Cardiac muscle cell (in vitro differentiated cells and primary cell): ENCODE measurements around the gene ZDHHC18. TPM values are rescaled to one million over a fixed set of nuclear protein-coding genes. Genes with fewer than 3 reads are reported as not detected.
"Not testable (repeated sequence)": the region's sequence is repeated elsewhere in the genome, so short reads cannot be mapped to it uniquely, and the experiment has no call there.

Experiments
- DNase-seq, 2 donors: peaks; one replicate each; pipeline versions ENCODE4 v3.0.0 to v3.0.0-alpha.2; 2010 to 2017; ENCODE audit warnings: low read depth in 1 of 2, low spot score in 1 of 2
- H3K27ac ChIP-seq: fragments of 200-600 bp; sonication (generic); 2 replicates; pipeline ENCODE4 v1.5.1; 2016
- H3K27me3 ChIP-seq: fragments of 200-600 bp; sonication (generic); 2 replicates; pipeline ENCODE4 v1.6.0; 2016; ENCODE audit warnings: control low read depth
- H3K36me3 ChIP-seq: fragments of 200-600 bp; sonication (generic); 2 replicates; pipeline ENCODE4 v1.5.1; 2016; ENCODE audit warnings: control low read depth
- H3K4me1 ChIP-seq: fragments of 200-600 bp; sonication (generic); 2 replicates; pipeline ENCODE4 v1.8.1; 2017; ENCODE audit warnings: low read depth, mild to moderate bottlenecking, mixed run types
- H3K4me3 ChIP-seq: fragments of 200-600 bp; sonication (generic); 2 replicates; pipeline ENCODE4 v1.5.1; 2016; ENCODE audit warnings: mild to moderate bottlenecking
- H3K9me3 ChIP-seq: fragments of 200-600 bp; sonication (generic); 2 replicates; pipeline ENCODE4 v1.5.1; 2017; ENCODE audit warnings: low read depth, mild to moderate bottlenecking, control low read depth
- polyA plus RNA-seq: library from polyadenylated mRNA; unstranded; fragments of >200 nt; fragmentation: Nextera tagmentation; extraction: Ambion mirVana; gene quantifications from 2 replicates; pipeline ENCODE4 v1.2.1, GENCODE V29; 2016
- total RNA-seq: library from RNA; depleted of rRNA; stranded (reverse); fragments of >200 nt; gene quantifications from 2 replicates; pipeline ENCODE4 v1.2.3, GENCODE V29; 2016
- TF ChIP-seq, protein P1 (sequence below): IDR thresholded peaks from 2 replicates; pipeline ENCODE4 v1.5.1; 2012; ENCODE audit warnings: low read depth, mild to moderate bottlenecking, low read length

ZDHHC18 gene
- total and polyA plus RNA-seq, 2 experiments from 2014 or later: 16.1 to 16.6 TPM

DNA sequence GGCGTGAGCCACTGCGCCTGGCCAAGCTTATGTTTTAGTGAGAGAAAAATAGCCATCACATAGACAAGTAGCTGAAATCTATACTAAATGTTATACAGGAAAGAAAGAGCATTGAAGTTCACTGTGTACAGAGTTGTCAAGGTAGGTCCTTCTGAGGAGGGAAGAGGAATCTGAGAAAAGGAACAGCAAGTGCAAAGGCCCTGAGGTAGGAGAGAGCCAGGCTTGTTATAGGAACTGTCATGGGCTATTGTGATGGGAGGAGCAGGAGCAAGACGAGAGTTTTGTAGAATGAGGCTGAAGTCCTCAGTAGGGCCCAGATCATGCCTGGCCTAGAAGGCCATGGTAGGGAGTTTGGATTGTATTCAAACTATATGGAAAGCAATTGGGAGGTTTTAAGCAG, 4.6 kb downstream of the ZDHHC18 start:
- DNase-seq: no peak
- no peak overlapping the region for H3K27ac ChIP-seq
- TF ChIP-seq, protein P1, sequence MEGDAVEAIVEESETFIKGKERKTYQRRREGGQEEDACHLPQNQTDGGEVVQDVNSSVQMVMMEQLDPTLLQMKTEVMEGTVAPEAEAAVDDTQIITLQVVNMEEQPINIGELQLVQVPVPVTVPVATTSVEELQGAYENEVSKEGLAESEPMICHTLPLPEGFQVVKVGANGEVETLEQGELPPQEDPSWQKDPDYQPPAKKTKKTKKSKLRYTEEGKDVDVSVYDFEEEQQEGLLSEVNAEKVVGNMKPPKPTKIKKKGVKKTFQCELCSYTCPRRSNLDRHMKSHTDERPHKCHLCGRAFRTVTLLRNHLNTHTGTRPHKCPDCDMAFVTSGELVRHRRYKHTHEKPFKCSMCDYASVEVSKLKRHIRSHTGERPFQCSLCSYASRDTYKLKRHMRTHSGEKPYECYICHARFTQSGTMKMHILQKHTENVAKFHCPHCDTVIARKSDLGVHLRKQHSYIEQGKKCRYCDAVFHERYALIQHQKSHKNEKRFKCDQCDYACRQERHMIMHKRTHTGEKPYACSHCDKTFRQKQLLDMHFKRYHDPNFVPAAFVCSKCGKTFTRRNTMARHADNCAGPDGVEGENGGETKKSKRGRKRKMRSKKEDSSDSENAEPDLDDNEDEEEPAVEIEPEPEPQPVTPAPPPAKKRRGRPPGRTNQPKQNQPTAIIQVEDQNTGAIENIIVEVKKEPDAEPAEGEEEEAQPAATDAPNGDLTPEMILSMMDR: no peak
- H3K4me3 ChIP-seq: no peak overlapping the region
- peaks cover 17% of the 10 kb centered on the region for H3K4me1 ChIP-seq
- no peaks in the 10 kb centered on the region for H3K9me3 ChIP-seq
- no peaks in the 10 kb centered on the region for H3K27me3 ChIP-seq
- H3K36me3 ChIP-seq: peaks cover 15% of the 10 kb centered on the region

DNA sequence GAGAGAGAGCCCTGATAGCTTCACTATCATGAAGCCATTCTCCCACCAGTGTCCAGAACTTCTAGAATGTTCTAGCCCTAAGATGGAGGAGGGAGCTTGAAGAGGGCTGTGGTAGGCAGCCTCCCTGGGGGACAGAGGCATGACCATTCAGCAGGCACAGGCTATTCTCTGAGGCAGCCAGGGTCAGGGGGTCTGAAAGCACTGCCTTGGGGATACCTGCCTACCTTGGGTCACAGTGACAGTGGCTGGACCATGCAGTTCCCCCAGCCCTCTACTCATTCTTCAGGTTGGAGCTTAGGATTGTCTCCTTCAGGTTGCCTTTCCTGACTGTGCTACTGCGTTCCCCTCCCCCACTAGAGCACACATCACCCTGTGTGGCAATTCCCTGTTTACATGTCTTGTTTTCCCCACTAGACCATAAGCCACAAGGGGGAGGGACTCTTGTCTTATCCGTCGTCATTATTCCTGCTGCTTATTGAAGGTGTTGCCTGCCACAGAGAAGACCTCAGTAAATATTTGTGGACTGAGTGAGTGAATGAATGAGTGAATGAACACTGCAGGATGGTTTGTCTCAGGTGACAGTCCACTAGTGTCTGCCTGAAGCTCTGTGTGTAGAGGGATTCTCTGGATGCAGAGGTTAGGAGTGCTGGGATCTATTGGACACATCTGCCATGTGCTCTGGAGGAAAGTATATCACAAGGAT, 5.2 kb downstream of the ZDHHC18 start:
- Histone ChIP-seq H3K36me3 (peaks cover 15% of the 10 kb centered on the region), H3K27me3 (no peaks in the 10 kb centered on the region), H3K4me1 (peaks cover 14% of the 10 kb centered on the region), H3K9me3 (no peaks in the 10 kb centered on the region), H3K27ac (no peak overlapping the region), H3K4me3 (no peak overlapping the region)
- peak in 1 of 2 donors; percentile 25 for DNase-seq
- TF ChIP-seq, protein P1: no peak

GRCh38 chr1:26832249-26832960, 5.9 kb downstream of the ZDHHC18 start:
- DNase-seq: no peak
- TF ChIP-seq, protein P1: no peak
- no peaks in the 10 kb centered on the region for H3K27me3 ChIP-seq
- H3K9me3 ChIP-seq: no peaks in the 10 kb centered on the region
- no peak overlapping the region for H3K27ac ChIP-seq
- peaks cover 15% of the 10 kb centered on the region for H3K36me3 ChIP-seq
- no peak overlapping the region for H3K4me3 ChIP-seq
- peaks cover 14% of the 10 kb centered on the region for H3K4me1 ChIP-seq

GRCh38 chr1:26833432-26834405, 7.2 kb downstream of the ZDHHC18 start:
- H3K9me3 ChIP-seq: no peaks in the 10 kb centered on the region
- no peak overlapping the region for H3K4me3 ChIP-seq
- H3K4me1 ChIP-seq: peaks cover 5% of the 10 kb centered on the region
- H3K36me3 ChIP-seq: peaks cover 15% of the 10 kb centered on the region
- DNase-seq: no peak
- no peaks in the 10 kb centered on the region for H3K27me3 ChIP-seq
- no peak overlapping the region for H3K27ac ChIP-seq
- TF ChIP-seq, protein P1: no peak

GRCh38 chr1:26837665-26838064, 11.2 kb downstream of the ZDHHC18 start:
- not testable (repeated sequence) for DNase-seq, H3K4me3 ChIP-seq, H3K4me1 ChIP-seq, H3K27ac ChIP-seq, H3K27me3 ChIP-seq, H3K9me3 ChIP-seq
- H3K36me3 ChIP-seq: peaks cover 14% of the 10 kb centered on the region
